NK-92 (cell line): ENCODE data around the gene NRCAM.

Source experiments
- DNase-seq: peaks from one replicate; lab custom pipeline; 2025; ENCODE audit not compliant: unreplicated experiment; lab: John Stamatoyannopoulos, UW

Gene NRCAM

GRCh38 chr7:108460964-108461363 is 4.7 kb upstream of the NRCAM start:
- no peak for DNase-seq

- no peak for DNase-seq
These were observed 3.8 kb upstream of the NRCAM start for GRCh38 chr7:108459922-108460551.

DNA sequence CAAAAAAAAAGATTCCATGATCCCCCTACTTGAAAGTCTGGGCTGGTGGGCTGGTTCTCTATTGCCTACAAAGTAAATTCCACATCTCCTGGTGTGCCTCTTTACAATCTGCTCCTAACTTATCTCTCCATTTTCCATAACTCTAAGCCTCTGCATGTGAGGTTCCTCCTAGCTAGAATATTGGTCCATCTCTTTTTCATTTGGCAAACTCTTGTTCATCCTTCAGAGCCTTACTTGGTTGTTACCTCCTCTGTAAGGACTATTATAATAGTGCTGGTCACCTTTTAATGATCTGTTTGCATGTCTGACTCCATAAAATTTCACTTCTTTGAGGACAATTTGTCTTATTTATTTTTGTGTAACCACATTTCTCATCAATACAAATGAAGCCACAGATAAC is 1.6 kb upstream of the NRCAM start:
- DNase-seq = no peak

GRCh38 chr7:108456845-108457540 is 757 bp upstream of the NRCAM start:
- no peak for DNase-seq

DNA sequence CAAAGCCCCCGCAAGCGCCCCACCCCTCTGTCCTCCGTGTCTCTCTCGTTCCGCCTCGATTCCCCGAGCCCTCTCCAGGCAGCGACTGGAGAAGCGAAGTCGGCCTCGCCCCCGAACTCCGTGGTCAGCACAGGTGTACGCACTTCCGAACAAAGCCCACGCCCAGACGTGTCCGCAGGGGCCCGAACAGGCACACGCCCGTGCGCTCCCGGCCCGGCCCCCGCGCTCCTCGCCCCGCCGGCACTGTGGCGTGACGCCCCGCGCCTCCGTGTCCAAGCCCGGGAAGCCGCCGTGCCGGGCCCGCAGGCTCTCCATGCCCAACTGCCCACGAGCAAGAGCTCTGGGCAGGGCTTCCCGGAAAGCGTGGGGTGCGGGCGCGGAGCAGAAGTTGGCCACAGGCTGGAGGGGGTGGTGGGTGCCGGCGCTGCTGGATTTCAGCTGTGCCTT is 662 bp downstream of the NRCAM start:
- no peak for DNase-seq

- no peak for DNase-seq
These were observed 1.3 kb downstream of the NRCAM start for GRCh38 chr7:108454674-108455550.

- DNase-seq = no peak
These were observed 1.9 kb downstream of the NRCAM start for GRCh38 chr7:108454317-108454673.

- DNase-seq = no peak
These were observed 2.9 kb downstream of the NRCAM start for GRCh38 chr7:108453320-108453719.

GRCh38 chr7:108452707-108453106 is 3.5 kb downstream of the NRCAM start:
- no peak for DNase-seq

DNA sequence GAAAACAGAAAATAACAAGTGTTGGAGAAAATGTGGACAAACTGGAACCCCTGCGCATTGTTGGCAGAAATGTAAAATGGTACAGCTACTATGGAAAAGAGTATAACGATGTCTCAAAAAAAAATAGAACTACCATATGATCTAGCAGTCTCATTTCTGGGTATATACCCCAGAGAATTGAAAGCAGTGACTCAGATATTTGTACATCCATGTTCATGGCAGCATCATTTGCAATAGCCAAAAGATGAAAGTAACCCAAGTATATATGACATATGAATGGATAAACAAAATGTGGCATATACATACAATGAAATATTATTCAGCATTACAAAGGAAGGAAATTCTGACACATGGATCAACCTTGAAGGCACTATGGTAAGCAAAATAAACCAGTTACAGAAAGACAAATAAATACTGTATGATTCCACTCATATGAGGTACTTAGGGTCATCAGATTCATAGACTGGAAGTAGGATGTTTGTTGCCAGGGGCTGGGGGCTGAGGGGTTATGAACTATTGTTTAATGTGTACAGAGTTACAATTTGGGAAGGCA is 4.9 kb downstream of the NRCAM start:
- DNase-seq = no peak

GRCh38 chr7:108450160-108450559 is 6.1 kb downstream of the NRCAM start:
- DNase-seq = no peak

DNA sequence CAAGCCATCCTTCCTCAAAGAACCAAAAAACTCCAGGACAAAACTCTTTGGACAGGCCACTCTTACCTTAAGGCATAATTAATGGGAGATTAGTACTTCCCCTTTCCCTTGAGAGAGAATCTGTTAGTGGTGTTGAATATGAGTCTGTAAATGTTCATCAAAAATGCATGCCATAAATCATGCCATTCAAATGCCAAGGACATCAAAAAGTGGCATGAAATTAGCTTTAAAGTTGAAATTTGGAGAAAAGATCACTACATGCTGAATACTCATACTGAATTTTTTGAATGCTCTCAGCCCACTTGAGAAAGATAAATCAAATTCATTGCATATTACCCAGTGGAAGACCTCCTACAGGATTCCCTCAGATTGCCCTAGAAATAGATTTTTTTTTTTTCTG is 6.7 kb downstream of the NRCAM start:
- DNase-seq = no peak

DNA sequence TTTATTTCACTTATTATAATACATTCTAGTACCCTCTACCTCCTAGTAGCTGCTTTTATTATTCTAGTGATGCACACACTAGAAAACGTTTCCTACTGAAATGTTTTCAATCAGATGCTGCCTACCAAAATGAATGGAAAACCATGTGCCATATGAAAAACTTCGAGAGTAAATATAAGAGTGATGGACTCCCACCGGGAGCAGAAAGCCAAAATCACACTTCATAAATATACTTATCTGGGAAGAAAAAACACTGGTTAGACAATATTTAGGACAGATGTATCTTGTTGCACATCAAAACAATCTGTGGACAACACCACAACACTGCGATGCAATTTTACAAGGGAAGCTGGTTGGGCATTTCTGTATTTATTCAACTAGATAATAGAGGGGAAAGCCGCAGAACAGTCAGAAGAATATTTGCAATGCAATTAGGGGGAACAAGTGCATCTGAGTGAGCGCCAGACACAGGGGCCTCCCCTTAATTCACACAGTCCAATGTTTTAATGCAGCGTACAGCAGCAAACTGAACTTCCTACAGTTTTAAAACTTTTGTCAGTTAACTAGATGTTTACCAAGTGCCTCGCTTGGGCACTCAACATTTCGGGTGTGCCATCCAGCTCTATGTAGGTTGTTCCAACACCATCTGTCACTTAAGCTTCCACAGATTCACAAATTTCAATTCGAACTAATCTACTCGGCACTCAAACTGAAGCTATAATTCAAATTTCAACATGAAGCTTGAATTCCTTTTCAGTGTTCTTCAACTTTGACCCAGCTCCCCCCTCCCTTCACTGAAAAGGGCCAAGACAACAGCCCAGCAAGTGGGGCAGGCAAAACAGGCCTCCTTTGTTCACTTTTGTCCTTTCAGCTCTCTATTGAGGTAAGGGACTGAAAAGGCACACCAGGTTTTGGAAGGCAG is 7.4 kb downstream of the NRCAM start:
- DNase-seq = no peak

GRCh38 chr7:108442039-108442568 is 14.1 kb downstream of the NRCAM start:
- DNase-seq = no peak

- DNase-seq = no peak
These were observed 14.8 kb downstream of the NRCAM start for GRCh38 chr7:108441392-108441955.

DNA sequence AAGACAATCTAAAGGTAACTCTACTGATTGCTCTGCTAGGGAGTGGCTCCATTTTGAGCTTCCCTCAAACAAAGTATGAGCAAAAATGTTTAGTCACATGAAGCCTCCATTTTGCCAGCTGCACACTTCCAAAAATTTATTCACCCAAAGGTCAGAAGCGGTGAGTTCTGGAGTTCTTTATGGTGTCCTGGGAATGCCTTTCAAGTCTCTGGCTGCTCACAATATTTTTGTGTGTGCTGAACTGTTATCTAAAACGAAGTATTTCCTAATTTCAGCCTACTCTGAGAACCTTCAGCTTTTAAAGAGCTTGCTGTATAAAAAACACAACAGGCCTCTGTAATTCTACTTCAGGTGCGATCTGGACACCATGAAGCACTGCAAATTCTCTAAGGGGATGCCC is 15.6 kb downstream of the NRCAM start:
- DNase-seq = no peak

DNA sequence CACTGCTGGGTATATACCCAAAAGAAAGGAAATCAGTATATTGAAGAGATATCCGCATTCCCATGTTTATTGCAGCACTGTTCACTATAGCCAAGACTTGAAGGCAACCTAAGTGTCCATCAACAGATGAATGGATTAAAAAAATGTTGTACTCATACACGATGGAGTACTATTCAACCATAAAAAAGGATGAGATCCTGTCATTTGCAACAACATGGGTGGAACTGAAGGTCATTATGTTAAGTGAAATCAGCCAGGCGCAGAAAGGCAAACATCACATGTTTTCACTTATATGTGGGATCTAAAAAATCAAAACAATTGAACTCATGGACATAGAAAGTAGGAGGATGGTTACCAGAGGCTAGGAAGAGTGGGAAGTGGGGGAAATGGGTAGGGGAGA is 19.3 kb downstream of the NRCAM start:
- no peak for DNase-seq

DNA sequence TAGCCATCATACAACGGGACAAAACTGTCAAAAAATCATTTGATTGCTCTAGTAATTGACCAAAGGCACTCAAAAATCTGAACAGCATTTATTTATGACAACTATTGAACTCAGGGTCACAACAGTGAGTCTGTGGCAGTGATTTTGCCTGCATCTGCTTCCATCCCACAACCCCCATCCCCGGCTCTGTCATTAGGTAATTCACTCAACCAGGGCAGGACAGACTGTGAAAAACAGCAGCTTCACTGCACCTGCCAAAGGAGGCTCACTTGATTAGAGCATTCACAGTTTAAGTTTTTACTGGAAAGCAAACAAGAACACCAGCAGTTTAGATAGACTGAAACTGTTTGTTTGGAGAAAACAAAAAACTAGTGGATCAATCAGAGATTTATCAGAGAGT is 22.2 kb downstream of the NRCAM start:
- DNase-seq = no peak

GRCh38 chr7:108431099-108431498 is 25.1 kb downstream of the NRCAM start:
- no peak for DNase-seq

GRCh38 chr7:108430664-108431063 is 25.6 kb downstream of the NRCAM start:
- no peak for DNase-seq
